Psoas muscle (tissue), 8 donors: ENCODE results near the gene SIGLEC5. TPM values are rescaled to one million over a fixed set of nuclear protein-coding genes. Genes with fewer than 3 reads are reported as not detected.
A peak's percentile ranks its signal among the peaks of the same experiment; 100 is the strongest.

Experiments used
- ATAC-seq, 4 donors: fragments of 200-7000 bp; cut with Tn5 transposase; one replicate each; pipeline ENCODE4 v1.9.1; 2020; ENCODE audit warnings: moderate library complexity in 3 of 4, mild to moderate bottlenecking in 2 of 4
- DNase-seq, 2 donors: peaks; one replicate each; pipeline ENCODE4 v3.0.0-alpha.2; 2020
- H3K27ac ChIP-seq: fragments of 200-600 bp; one replicate; pipeline ENCODE4 v1.8.0; 2022
- H3K27me3 ChIP-seq, 3 donors: fragments of 200-600 bp in 1 of 3; one replicate each; pipeline versions ENCODE4 v1.6.1 to v1.8.0; 2013 to 2022; ENCODE audit warnings: low read length in 2 of 3, mild to moderate bottlenecking in 2 of 3, moderate library complexity in 1 of 3; ENCODE audit not compliant: insufficient read depth in 3 of 3
- H3K36me3 ChIP-seq, 2 donors: fragments of 200-600 bp in 1 of 2; one replicate each; pipeline versions ENCODE4 v1.6.1 to v1.8.0; 2013 to 2022; ENCODE audit warnings: low read depth in 1 of 2, mild to moderate bottlenecking in 1 of 2, moderate library complexity in 1 of 2; ENCODE audit not compliant: insufficient read depth in 1 of 2
- H3K4me1 ChIP-seq: fragments of 200-600 bp; one replicate; pipeline ENCODE4 v1.8.0; 2022
- H3K4me3 ChIP-seq: fragments of 200-600 bp; one replicate; pipeline ENCODE4 v1.8.0; 2022; ENCODE audit warnings: mild to moderate bottlenecking
- H3K9me3 ChIP-seq: fragments of 200-600 bp; one replicate; pipeline ENCODE4 v1.8.0; 2022
- CTCF ChIP-seq: fragments of 200-600 bp; IDR thresholded peaks from one replicate; pipeline ENCODE4 v1.8.0; 2022; ENCODE audit warnings: antibody characterized with exemption
- WGBS, 3 donors: extraction: QIAGEN DNeasy Blood & Tissue Kit; methylation state at CpG; one replicate each; pipeline versions ENCODE4 v1.1.6 to v1.1.7; 2013; 5-methylcytosine and 5-hydroxymethylcytosine counted together
- intact Hi-C, 2 donors: fragments of 100-400 bp; cut with DNase I; formaldehyde crosslinking; loops; one replicate each; pipeline versions ENCODE4 v1.11.0 to v1.14.2; 2022
- polyA plus RNA-seq, 3 donors: library from polyadenylated mRNA; stranded (reverse); fragments of 200-250 nt; gene quantifications; one replicate each; pipeline ENCODE4 v1.2.3, GENCODE V29; 2013
- total RNA-seq, 4 donors: library from RNA; stranded (reverse); fragmentation: NEBNext Ultra II Directional in 2 of 4; extraction: Animal tissue kit (Norgen Biotek cat#: 25700) in 2 of 4; gene quantifications; one replicate each; pipeline versions ENCODE4 v1.2.1 to v1.2.4, GENCODE V29; 2021 to 2023
- donor health status: healthy with polysubstance abuse.
- donor health status: DM: no; HTN: no; CAD: no; lungs with moderate emphysema.
- donor health status: Bipolar disorder and iron deficiency.
- donor health status: healthy.
- donor health status: DM: yes; HTN: yes; CAD: no.
- donor health status: DM: no; HTN: no; CAD: no.
- donor health status: DM: no; HTN: no; CAD: no.
- donor health status: DM: yes; HTN: yes; CAD: no.

SIGLEC5 gene
- total and polyA plus RNA-seq, 7 donors: 0.01 to 0.65 (median 0.56) TPM; not detected in 4

GRCh38 chr19:51621178-51621577 is 9.0 kb downstream of the SIGLEC5 start:
- WGBS, 3 donors: 53 to 65% (median 55%) methylated on average over 2 of the region's 2 CpGs
- no peak overlapping the region for H3K4me3 ChIP-seq
- DNase-seq (no peak), ATAC-seq (no peak)
- no peaks in the 10 kb centered on the region for H3K9me3 ChIP-seq
- intact Hi-C loops: no loop called here
- no peak for TF ChIP-seq CTCF
- H3K36me3 ChIP-seq: no peaks in the 10 kb centered on the region
- H3K27me3 ChIP-seq: no peaks in the 10 kb centered on the region
- no peaks in the 10 kb centered on the region for H3K4me1 ChIP-seq
- H3K27ac ChIP-seq: no peak overlapping the region

GRCh38 chr19:51615991-51616390 is 14.2 kb downstream of the SIGLEC5 start:
- no peaks in the 10 kb centered on the region for H3K9me3 ChIP-seq
- H3K4me3 ChIP-seq: no peak overlapping the region
- no peak for DNase-seq
- peaks cover 0 to 19% (median 2%) of the 10 kb centered on the region in 3 donors for H3K27me3 ChIP-seq
- 72 to 73% (median 73%) methylated on average over 7 of the region's 7 CpGs for WGBS, 3 donors
- intact Hi-C loops: no loop called here
- no peaks in the 10 kb centered on the region for H3K36me3 ChIP-seq
- TF ChIP-seq CTCF: no peak
- H3K27ac ChIP-seq: no peak overlapping the region
- H3K4me1 ChIP-seq: no peaks in the 10 kb centered on the region
- no peak for ATAC-seq

GRCh38 chr19:51614789-51615188 is 15.4 kb downstream of the SIGLEC5 start:
- Histone ChIP-seq H3K36me3 (no peaks in the 10 kb centered on the region), H3K27me3 (peaks cover 0 to 19% (median 2%) of the 10 kb centered on the region in 3 donors), H3K9me3 (no peaks in the 10 kb centered on the region), H3K4me1 (no peaks in the 10 kb centered on the region), H3K27ac (no peak overlapping the region), H3K4me3 (no peak overlapping the region)
- TF ChIP-seq CTCF: no peak
- DNase-seq: no peak
- intact Hi-C loops: no loop called here
- no peak for ATAC-seq
- WGBS, 3 donors: 52 to 61% (median 59%) methylated on average over 5 of the region's 5 CpGs

- no peak overlapping the region for H3K27ac ChIP-seq
- no peak for TF ChIP-seq CTCF
- peaks cover 0 to 19% (median 2%) of the 10 kb centered on the region in 3 donors for H3K27me3 ChIP-seq
- 74 to 94% (median 82%) methylated on average over 1 of the region's 1 CpG for WGBS, 3 donors
- H3K4me1 ChIP-seq: no peaks in the 10 kb centered on the region
- intact Hi-C loops: no loop called here
- no peak for DNase-seq
- no peaks in the 10 kb centered on the region for H3K9me3 ChIP-seq
- no peak overlapping the region for H3K4me3 ChIP-seq
- H3K36me3 ChIP-seq: no peaks in the 10 kb centered on the region
- ATAC-seq: no peak
Observed at GRCh38 chr19:51610576-51610975, 19.6 kb downstream of the SIGLEC5 start.

- Histone ChIP-seq H3K36me3 (no peaks in the 10 kb centered on the region), H3K4me1 (no peaks in the 10 kb centered on the region), H3K4me3 (no peak overlapping the region), H3K27me3 (peaks cover 0 to 7% (median 2%) of the 10 kb centered on the region in 3 donors), H3K27ac (no peak overlapping the region), H3K9me3 (no peaks in the 10 kb centered on the region)
- ATAC-seq (no peak), DNase-seq (peak; percentile 74 to 81)
- WGBS, 3 donors: 22 to 27% (median 24%) methylated on average over 13 of the region's 13 CpGs
- peak; percentile 26 for TF ChIP-seq CTCF
- intact Hi-C loops: no loop called here
Observed at GRCh38 chr19:51607920-51608562, 22.2 kb downstream of the SIGLEC5 start.
